ENCODE results near the gene NADSYN1.
"Not testable (repeated sequence)": the region's sequence is repeated elsewhere in the genome, so short reads cannot be mapped to it uniquely, and the experiment has no call there.

The NADSYN1 gene

GRCh38 chr11:71518506-71519471, 65.8 kb downstream of the NADSYN1 start:
- H3K36me3 Mint-ChIP-seq (ENCODE audit: low read depth) = no peaks in the 10 kb centered on the region
- peaks cover 13% of the 10 kb centered on the region for H3K9me3 Mint-ChIP-seq
- H3K27me3 Mint-ChIP-seq (ENCODE audit: low read depth) = no peaks in the 10 kb centered on the region
- TF ChIP-seq CTCF (IDR thresholded peaks at IDR 0.05; ENCODE audit: unreplicated experiment in 3 of 3) = no peak
- no peak overlapping the region for H3K27ac Mint-ChIP-seq
- peaks cover 8% of the 10 kb centered on the region for H3K4me1 Mint-ChIP-seq
- no peak overlapping the region for H3K4me3 Mint-ChIP-seq

GRCh38 chr11:71519546-71519945, 66.5 kb downstream of the NADSYN1 start:
- H3K9me3 Mint-ChIP-seq = peaks cover 11% of the 10 kb centered on the region
- no peak overlapping the region for H3K4me3 Mint-ChIP-seq
- TF ChIP-seq CTCF (IDR thresholded peaks at IDR 0.05; ENCODE audit: unreplicated experiment in 3 of 3) = no peak
- H3K27me3 Mint-ChIP-seq (ENCODE audit: low read depth) = no peaks in the 10 kb centered on the region
- H3K27ac Mint-ChIP-seq = no peak overlapping the region
- H3K36me3 Mint-ChIP-seq (ENCODE audit: low read depth) = no peaks in the 10 kb centered on the region
- H3K4me1 Mint-ChIP-seq = peaks cover 8% of the 10 kb centered on the region

GRCh38 chr11:71525188-71525937, 72.4 kb downstream of the NADSYN1 start:
- Mint-ChIP-seq H3K27me3 (ENCODE audit: low read depth) (peaks cover 6% of the 10 kb centered on the region), H3K4me3 (no peak overlapping the region), H3K36me3 (ENCODE audit: low read depth) (no peaks in the 10 kb centered on the region), H3K27ac (no peak overlapping the region), H3K4me1 (peaks cover 4% of the 10 kb centered on the region), H3K9me3 (peaks cover 11% of the 10 kb centered on the region)
- TF ChIP-seq CTCF (IDR thresholded peaks at IDR 0.05; ENCODE audit: unreplicated experiment in 3 of 3) = no peak

GRCh38 chr11:71525938-71526495, 73.0 kb downstream of the NADSYN1 start:
- H3K4me1 Mint-ChIP-seq = peaks cover 4% of the 10 kb centered on the region
- peaks cover 11% of the 10 kb centered on the region for H3K9me3 Mint-ChIP-seq

GRCh38 chr11:71526796-71527575, 74.0 kb downstream of the NADSYN1 start, which contains the start of gene KRTAP5-7:
KRTAP5-7 (plus strand) TSS chr11:71527267; CDS start chr11:71527301, 34 bp downstream.
- not testable (repeated sequence) for H3K27me3 Mint-ChIP-seq (ENCODE audit: low read depth); H3K9me3 Mint-ChIP-seq; H3K27ac Mint-ChIP-seq; H3K36me3 Mint-ChIP-seq (ENCODE audit: low read depth); H3K4me1 Mint-ChIP-seq
- peak within 1 kb of the TSS in 1 of 3 experiments; percentile 32 for H3K4me3 Mint-ChIP-seq

More at GRCh38 chr11:71525938-71526495, 73.0 kb downstream of the NADSYN1 start:
- no peak overlapping the region for H3K4me3 Mint-ChIP-seq
- H3K36me3 Mint-ChIP-seq (ENCODE audit: low read depth) = no peaks in the 10 kb centered on the region
- H3K27me3 Mint-ChIP-seq (ENCODE audit: low read depth) = peaks cover 6% of the 10 kb centered on the region
- no peak for TF ChIP-seq CTCF (IDR thresholded peaks at IDR 0.05; ENCODE audit: unreplicated experiment in 3 of 3)
- no peak overlapping the region for H3K27ac Mint-ChIP-seq

All from nephron (organoid).